HepG2 (cell line): ENCODE measurements around the gene MLST8. TPM values are rescaled to one million over a fixed set of nuclear protein-coding genes. Genes with fewer than 3 reads are reported as not detected.

Experiments
- FOXP4 ChIP-seq: sonication (generic); formaldehyde crosslinking; IDR thresholded peaks from 2 replicates; pipeline ENCODE4 v1.4.0; 2020; ENCODE audit warnings: missing genetic modification reagents
- MAX ChIP-seq: IDR thresholded peaks from 2 replicates; pipeline ENCODE4 v1.6.1; 2012; ENCODE audit warnings: inconsistent platforms
- NFIB ChIP-seq: sonication (generic); formaldehyde crosslinking; IDR thresholded peaks from 2 replicates; pipeline ENCODE4 v1.9.0; 2021; ENCODE audit warnings: missing genetic modification reagents, mild to moderate bottlenecking, borderline replicate concordance
- PAF1 ChIP-seq: IDR thresholded peaks from 2 replicates; pipeline ENCODE4 v1.6.1; 2016; ENCODE audit warnings: missing genetic modification reagents, missing compliant biosample characterization
- SNAPC4 ChIP-seq: sonication (generic); formaldehyde crosslinking; IDR thresholded peaks from 2 replicates; pipeline ENCODE4 v1.4.0; 2020; ENCODE audit warnings: mild to moderate bottlenecking, missing genetic modification reagents
- SP1 ChIP-seq, 2 experiments: fragments of 450-650 bp in 1 of 2; sonication (generic) in 1 of 2; formaldehyde crosslinking in 1 of 2; IDR thresholded peaks; 2 replicates each; pipeline versions ENCODE4 v1.4.0 to v1.6.1; 2016 to 2020; ENCODE audit warnings: missing genetic modification reagents in 1 of 2
- SP4 ChIP-seq: sonication (generic); formaldehyde crosslinking; IDR thresholded peaks from 2 replicates; pipeline ENCODE4 v1.8.1; 2023; ENCODE audit warnings: mild to moderate bottlenecking, missing genetic modification reagents
- TBL1XR1 ChIP-seq: fragments of 150-350 bp; IDR thresholded peaks from 2 replicates; pipeline ENCODE4 v1.6.1; 2014; ENCODE audit warnings: borderline replicate concordance, low read length; ENCODE audit not compliant: partially characterized antibody
- ZNF143 ChIP-seq: sonication (generic); formaldehyde crosslinking; IDR thresholded peaks from 2 replicates; pipeline ENCODE4 v1.4.0; 2020; ENCODE audit warnings: missing genetic modification reagents
- ZNF274 ChIP-seq: sonication (generic); formaldehyde crosslinking; IDR thresholded peaks from 2 replicates; pipeline ENCODE4 v1.5.1; 2020; ENCODE audit warnings: mild to moderate bottlenecking, missing genetic modification reagents
- ZNF589 ChIP-seq: sonication (generic); formaldehyde crosslinking; conservative IDR thresholded peaks from 2 replicates; pipeline ENCODE4 v1.8.0; 2022; ENCODE audit warnings: mild to moderate bottlenecking, moderate library complexity, missing genetic modification reagents
- ZNF891 ChIP-seq: sonication (generic); formaldehyde crosslinking; IDR thresholded peaks from 2 replicates; pipeline ENCODE4 v1.5.0; 2020; ENCODE audit warnings: mild to moderate bottlenecking, missing genetic modification reagents
- polyA plus RNA-seq, 8 experiments: library from polyadenylated mRNA; depleted of rRNA in 3 of 8; stranded (reverse) in 7 of 8; unstranded in 1 of 8; fragments of >200 nt; fragmentation: Illumina TruSeq in 4 of 8; extraction: Trizol in 4 of 8; gene quantifications; 2 replicates each; pipeline versions ENCODE4 v1.2.1 to v1.2.3, GENCODE V29; 2011 to 2016; ENCODE audit warnings: low read depth in 4 of 8, missing spikeins in 1 of 8, mixed read lengths in 1 of 8; ENCODE audit not compliant: insufficient read depth in 1 of 8
- total RNA-seq, 5 experiments: library from RNA; depleted of rRNA; stranded (reverse); fragments of >200 nt; fragmentation: Illumina TruSeq; extraction: Trizol; gene quantifications; 2 replicates each; pipeline ENCODE4 v1.2.3, GENCODE V29; 2016; ENCODE audit warnings: low read depth in 1 of 5

MLST8 gene
- total and polyA plus RNA-seq, 2 of the 13 experiments (the other 11 are each of a cell fraction or from before 2014, with no cell fraction given): 30.8 to 72.7 TPM

- TF ChIP-seq FOXP4 (CRISPR knock-in tag): peak; percentile 48; the same call in 1 of the 2 replicates
- TF ChIP-seq ZNF891 (CRISPR knock-in tag): 0 out of 2 replicates have a peak, but pooled peaks have one; percentile 25
- no peak for TF ChIP-seq ZNF143 (CRISPR knock-in tag)
- no peak for TF ChIP-seq SNAPC4 (CRISPR knock-in tag)
- TF ChIP-seq NFIB (CRISPR knock-in tag): no peak
- TF ChIP-seq MAX: peak; percentile 50; the same call in 1 of the 2 replicates
- peak; percentile 45; the same call in 1 of the 2 replicates for TF ChIP-seq SP4 (CRISPR knock-in tag)
- TF ChIP-seq TBL1XR1: no peak
- 0 out of 2 replicates have a peak, but pooled peaks have one; percentile 51 for TF ChIP-seq ZNF589
- TF ChIP-seq PAF1 (CRISPR knock-in tag): no peak
- TF ChIP-seq SP1 (IDR thresholded peaks at IDR 0.05): no peak
- TF ChIP-seq SP1 (CRISPR knock-in tag; IDR thresholded peaks at IDR 0.05): no peak
- TF ChIP-seq ZNF274 (CRISPR knock-in tag): peak; percentile 25; the same call in 1 of the 2 replicates
Measured at GRCh38 chr16:2210386-2211365, 5.4 kb downstream of the MLST8 start, which contains the start of gene BRICD5 (continued).
